ENCODE results near the gene CMTM1. TPM values are rescaled to one million over a fixed set of nuclear protein-coding genes. Genes with fewer than 3 reads are reported as not detected.

The CMTM1 gene
- total RNA-seq, 1 donor, result 3.2 TPM

DNA sequence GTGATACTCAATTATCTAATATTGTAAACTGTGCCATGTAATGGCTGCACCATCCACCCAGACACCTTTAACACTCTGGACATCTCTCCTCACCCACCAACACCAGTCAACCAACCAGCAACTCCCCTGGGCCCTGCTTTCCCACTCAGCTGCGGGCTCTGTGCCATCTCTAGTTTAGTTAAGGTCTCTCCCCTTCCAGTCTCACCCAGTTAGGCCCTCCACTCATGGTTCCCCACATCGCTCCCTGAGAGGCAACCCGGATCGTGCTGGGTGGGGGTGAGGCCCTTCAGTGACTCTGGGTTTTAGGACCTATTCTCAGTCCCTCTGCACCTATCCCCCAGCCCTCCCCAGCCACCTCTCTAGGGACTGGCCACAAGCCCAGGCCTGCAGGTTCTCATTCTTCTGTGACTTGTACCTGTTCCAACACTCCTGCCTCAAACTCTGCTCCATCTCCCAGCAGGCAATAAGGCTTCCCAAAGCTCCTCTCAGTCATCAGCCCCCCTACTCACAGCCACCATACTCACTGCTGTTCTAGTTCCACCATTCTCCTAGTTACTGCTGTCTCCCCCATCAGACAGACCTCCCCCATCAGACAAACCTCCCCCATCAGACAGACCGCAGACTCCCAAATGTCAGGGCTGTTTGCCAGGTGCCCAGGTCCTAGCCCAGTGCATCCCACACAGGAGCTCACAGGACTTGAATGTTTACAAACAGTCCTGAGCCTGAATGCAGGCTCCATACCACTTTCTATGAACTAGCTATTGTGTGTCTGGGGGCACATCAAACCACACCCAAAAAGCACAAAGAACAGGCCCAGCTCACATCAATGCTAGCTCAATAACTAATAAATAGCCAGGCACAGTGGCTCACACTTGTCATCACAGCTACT is 18.9 kb upstream of the CMTM1 start:
- no peak overlapping the region for H3K4me3 ChIP-seq (ENCODE audit: low read depth, low read length)
- DNase-seq (ENCODE audit: low read depth), result no peak
- TF ChIP-seq, protein P1, sequence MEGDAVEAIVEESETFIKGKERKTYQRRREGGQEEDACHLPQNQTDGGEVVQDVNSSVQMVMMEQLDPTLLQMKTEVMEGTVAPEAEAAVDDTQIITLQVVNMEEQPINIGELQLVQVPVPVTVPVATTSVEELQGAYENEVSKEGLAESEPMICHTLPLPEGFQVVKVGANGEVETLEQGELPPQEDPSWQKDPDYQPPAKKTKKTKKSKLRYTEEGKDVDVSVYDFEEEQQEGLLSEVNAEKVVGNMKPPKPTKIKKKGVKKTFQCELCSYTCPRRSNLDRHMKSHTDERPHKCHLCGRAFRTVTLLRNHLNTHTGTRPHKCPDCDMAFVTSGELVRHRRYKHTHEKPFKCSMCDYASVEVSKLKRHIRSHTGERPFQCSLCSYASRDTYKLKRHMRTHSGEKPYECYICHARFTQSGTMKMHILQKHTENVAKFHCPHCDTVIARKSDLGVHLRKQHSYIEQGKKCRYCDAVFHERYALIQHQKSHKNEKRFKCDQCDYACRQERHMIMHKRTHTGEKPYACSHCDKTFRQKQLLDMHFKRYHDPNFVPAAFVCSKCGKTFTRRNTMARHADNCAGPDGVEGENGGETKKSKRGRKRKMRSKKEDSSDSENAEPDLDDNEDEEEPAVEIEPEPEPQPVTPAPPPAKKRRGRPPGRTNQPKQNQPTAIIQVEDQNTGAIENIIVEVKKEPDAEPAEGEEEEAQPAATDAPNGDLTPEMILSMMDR (IDR thresholded peaks at IDR 0.05; ENCODE audit: insufficient read depth, low read length), result no peak

- TF ChIP-seq, protein P1 (IDR thresholded peaks at IDR 0.05; ENCODE audit: insufficient read depth, low read length), result no peak
- no peak for DNase-seq (ENCODE audit: low read depth)
- no peak overlapping the region for H3K4me3 ChIP-seq (ENCODE audit: low read depth, low read length)
Observed at GRCh38 chr16:66548068-66548467, 18.2 kb upstream of the CMTM1 start.

- TF ChIP-seq, protein P1 (IDR thresholded peaks at IDR 0.05; ENCODE audit: insufficient read depth, low read length), result no peak
- DNase-seq (ENCODE audit: low read depth), result no peak
- H3K4me3 ChIP-seq (ENCODE audit: low read depth, low read length), result peak overlapping the region; percentile 83
Observed at GRCh38 chr16:66548868-66549267, 17.4 kb upstream of the CMTM1 start.

GRCh38 chr16:66549284-66550131 is 16.7 kb upstream of the CMTM1 start, which contains the start of gene TK2:
Gene TK2 (minus strand): TSS chr16:66550122. CDS start chr16:66550061, 61 bp downstream.
- no peak for DNase-seq (ENCODE audit: low read depth)
- peak within 1 kb of the TSS; percentile 83 for H3K4me3 ChIP-seq (ENCODE audit: low read depth, low read length)

DNA sequence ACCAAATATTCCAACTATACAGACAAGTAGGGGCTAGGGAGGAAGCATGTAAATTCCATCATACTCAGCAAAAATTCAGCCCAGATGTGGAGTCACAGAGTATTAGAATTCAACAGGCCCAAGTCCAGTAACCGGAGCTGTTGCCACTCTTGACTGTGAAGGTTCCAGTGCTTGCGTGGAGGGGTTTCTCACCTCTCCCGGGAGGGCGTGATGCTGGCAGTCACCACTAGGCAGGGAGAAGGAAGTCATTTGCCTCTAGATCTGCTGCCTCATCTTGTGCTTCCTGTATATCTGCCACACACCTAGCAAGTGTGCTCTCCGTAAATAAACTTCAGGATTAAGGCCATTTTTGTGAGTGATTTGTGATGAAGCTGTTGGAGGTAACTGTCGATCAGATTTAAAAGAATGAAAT is 14.9 kb upstream of the CMTM1 start:
- no peak overlapping the region for H3K4me3 ChIP-seq (ENCODE audit: low read depth, low read length)
- DNase-seq (ENCODE audit: low read depth), result no peak
- TF ChIP-seq, protein P1 (IDR thresholded peaks at IDR 0.05; ENCODE audit: insufficient read depth, low read length), result peak; percentile 37

More at GRCh38 chr16:66549284-66550131, 16.7 kb upstream of the CMTM1 start, which contains the start of gene TK2:
- TF ChIP-seq, protein P1 (IDR thresholded peaks at IDR 0.05; ENCODE audit: insufficient read depth, low read length), result peak; percentile 22

GRCh38 chr16:66551788-66552285 is 14.4 kb upstream of the CMTM1 start:
- DNase-seq (ENCODE audit: low read depth), result no peak
- peak overlapping the region; percentile 86 for H3K4me3 ChIP-seq (ENCODE audit: low read depth, low read length)
- TF ChIP-seq, protein P1 (IDR thresholded peaks at IDR 0.05; ENCODE audit: insufficient read depth, low read length), result no peak
